ENCODE data around the gene ECI1.

Gene ECI1

DNA sequence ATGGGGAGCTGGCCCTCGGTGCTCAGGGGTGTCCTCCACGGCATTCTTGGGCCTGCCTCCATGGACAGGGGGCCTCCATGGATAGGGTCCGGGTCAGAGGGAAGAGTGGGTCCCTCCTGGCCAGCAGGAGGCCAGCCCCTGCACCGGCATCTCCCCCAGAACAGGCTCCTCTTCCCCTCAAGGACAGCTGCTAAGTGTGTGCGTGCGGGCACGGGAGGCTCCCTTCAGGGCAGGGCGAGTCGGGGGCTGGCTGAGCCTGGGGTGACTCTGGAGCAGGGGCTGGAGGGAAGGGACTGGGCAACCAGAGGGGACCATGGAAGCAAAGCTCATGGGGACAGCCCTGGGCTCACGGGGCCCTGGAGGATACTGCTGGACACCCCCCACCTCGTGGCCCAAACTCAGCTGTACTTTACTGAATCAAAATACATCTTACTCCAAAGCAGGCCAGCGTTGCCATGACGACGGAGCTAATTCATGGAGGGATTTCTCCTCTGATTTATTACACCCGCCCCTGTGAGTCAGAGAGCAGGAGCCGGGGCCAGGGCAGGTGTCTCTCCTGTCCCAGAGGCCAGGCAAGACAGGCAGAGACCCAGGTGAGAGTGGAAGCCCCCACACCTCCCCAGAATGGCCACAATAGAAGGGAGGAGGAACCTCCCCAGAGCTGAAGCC is 57.1 kb downstream of the ECI1 start:
- peak in 1 of 2 experiments; percentile 21 for DNase-seq

DNA sequence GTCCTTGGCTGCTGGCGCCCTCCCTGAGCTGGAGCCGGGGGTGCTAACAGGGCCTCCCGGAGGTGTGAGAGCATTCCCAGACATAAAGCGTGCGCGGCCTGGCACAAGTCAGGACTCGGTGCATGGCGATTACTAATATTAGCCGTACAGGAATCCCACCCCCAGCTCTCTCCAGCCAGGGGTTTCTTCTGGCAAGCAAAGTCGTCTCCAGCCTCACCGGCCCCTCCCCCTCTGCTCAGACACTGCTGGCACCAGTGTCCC is 60.0 kb downstream of the ECI1 start:
- DNase-seq, result no peak

DNA sequence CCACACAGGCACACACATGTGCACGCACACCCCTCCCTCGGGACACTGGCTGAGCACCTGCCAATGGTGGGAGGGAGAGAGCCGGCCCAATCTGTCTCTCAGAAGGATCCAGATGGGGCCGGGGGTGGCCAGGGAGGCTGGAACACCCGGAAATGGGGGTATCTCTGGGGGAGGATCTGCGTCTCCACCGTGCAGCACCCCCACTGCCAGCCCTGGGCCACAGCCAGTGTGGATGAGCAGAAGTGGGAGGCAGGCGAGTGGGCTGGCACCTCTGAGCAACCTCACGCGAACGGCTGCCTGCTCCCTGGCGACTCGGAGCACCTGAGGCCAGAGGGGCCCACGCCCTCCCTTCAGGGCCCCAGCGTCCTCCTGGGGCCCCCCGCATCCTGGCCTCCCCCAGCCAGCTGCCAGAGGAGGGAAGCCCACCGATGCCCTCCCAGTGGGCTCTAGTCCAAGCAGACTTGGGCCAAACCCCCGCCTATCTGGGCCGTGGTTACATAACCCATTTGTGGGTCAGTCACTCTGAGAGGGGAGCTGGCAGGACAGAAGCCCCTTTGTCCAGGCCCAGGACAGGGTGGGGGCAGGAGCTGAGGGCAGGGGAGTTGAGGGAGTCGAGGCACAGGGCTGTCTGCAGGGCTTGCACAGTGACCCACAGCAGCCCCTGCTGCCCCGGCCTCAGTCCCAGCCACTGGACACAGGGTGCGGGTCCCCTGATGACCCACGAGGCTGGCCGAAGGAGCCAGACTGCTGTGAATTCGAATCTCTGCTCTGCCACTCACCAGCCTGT is 60.5 kb downstream of the ECI1 start:
- no peak for DNase-seq

DNA sequence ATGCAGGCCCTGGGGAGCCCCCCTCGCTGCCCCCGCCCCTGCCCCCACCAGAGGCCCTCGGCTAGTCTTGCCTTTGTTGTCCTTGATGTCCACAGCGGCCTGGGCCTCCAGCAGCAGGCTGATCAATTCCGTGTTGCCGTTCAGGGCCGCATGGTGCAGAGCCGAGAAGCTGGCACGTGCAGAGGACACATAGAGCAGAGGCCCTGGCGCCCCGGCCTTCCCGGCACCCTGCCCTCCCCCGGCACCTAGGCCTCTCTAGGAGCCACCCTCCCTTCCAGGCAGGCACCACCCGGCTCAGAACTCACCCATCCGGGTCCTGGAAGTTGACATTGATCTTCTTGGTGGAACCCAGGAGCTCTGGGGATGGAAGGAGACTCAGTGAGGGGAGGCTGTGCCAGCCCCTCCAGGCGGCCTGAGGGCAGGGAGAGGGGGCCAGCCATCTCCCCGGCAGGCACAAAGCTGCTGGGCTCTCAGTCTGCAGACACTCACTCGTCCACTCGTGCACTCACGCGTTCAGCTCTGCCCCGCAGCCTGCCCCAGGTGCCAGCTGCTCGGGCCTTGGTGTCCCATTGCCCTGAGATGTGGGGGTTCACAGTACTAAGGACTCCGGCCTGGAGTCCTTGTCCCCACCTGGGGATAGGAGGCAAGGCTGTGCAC is 61.3 kb downstream of the ECI1 start:
- DNase-seq, result no peak
